Inflammatory macrophage (primary cell): ENCODE data around the gene GPR183.

Experiments used
- DNase-seq, 2 donors: peaks; one replicate each; pipeline ENCODE4 v3.0.0-alpha.2; 2020 to 2022

GPR183 gene

DNA sequence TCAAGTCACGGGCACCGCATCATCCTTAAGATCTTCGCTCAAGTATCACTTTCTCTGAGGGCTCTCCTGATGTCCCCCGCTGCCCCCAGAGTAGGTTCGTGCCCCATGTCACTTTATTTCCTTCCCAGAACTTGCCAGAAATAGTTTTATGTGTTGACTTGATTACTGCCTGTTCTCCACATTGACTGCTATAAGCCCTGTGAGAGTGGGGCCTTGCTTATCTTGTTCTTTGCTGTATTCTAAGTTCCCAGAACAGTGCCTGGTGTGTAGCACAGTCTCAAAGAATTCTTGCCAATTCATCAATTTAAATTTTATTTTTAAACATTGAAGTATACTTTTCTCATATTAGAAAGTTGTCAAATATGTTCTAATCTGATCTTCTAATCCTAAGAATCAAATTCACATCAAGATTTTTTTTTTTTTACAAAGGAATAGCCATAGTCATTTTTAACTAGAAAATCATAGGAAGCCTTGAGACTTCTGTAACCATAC, 32.1 kb upstream of the GPR183 start:
- no peak for DNase-seq

- DNase-seq, result peak in 1 of 2 donors; percentile 41
These were observed 28.4 kb upstream of the GPR183 start for GRCh38 chr13:99335603-99336002.

DNA sequence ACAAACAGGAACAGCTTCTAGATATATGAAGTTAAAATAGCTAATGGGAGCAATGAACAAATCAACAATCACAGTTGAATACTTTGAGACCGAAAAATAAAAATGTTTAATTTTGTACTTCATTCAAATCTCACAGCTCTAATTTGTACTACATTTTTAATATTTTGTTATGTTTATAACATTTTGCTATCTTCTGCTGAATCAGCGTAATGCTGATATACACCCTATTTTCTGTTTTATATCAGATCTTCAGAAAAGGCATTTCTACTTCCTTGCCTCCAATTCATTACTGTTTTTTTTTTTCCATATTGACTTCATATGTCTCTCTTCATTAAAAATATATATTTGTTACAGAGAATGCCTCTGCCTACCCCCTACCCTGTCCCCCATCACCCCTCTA, 27.9 kb upstream of the GPR183 start:
- DNase-seq, result no peak

DNA sequence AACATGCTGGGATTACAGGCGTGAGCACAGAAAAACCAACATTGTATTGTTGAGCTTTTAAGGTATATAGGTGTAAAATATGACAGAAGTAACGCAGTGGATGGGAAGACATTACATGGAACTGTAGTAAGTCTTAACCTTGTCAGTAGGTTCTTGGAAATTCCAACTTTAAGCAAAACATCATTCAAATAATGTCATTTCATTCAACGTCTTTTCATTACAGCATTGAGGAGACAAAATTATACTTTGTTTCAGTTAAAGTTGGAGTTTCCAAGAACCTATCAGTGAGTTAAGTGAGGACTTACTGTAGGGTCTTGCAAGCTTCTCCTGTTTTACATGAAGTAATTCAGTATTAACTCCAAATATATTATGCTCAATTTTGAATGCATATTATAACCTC, 27.0 kb upstream of the GPR183 start:
- DNase-seq, result no peak

DNA sequence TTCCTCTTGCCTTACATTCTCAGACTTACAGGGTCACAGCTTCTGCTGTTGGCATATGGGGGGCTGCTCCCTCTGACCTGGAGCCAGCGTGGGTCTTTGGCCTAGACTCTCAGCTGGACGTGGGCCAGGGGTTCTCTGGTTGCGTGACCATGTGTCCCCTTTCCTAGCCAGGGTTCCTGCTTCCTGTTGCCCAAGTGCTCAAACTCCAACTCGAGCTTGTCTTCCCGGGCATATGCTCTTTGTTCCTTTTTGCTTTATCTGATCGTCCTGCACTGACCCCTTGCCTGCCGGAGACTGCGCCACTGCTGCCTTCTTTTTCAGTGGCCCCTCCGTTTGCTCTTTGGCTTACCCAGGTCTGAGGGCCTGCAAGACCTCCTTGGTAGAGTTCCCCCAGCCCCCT, 25.3 kb upstream of the GPR183 start:
- no peak for DNase-seq

- DNase-seq, result no peak
These were observed 24.7 kb upstream of the GPR183 start for GRCh38 chr13:99331881-99332293.

GRCh38 chr13:99330942-99331341, 23.7 kb upstream of the GPR183 start:
- no peak for DNase-seq

- no peak for DNase-seq
These were observed 22.3 kb upstream of the GPR183 start for GRCh38 chr13:99329477-99329876.

DNA sequence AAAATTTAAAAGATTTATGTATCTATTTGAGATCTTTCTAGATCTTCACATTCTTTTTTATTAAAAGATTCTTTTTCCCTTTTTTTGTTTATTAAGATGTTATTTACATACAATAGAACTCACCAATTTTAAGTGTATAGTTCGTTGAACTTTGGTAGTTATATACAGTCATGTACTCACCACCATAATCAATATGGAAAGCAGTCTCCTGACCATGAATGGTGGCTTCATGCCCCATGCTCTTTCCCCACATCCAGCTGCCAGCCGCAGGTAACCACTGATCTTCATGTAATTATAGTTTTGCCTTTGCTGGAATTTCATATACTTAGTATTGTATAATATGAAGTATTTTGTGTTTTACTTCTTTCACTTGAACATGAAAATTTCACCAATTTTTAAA, 20.6 kb upstream of the GPR183 start:
- DNase-seq, result no peak

DNA sequence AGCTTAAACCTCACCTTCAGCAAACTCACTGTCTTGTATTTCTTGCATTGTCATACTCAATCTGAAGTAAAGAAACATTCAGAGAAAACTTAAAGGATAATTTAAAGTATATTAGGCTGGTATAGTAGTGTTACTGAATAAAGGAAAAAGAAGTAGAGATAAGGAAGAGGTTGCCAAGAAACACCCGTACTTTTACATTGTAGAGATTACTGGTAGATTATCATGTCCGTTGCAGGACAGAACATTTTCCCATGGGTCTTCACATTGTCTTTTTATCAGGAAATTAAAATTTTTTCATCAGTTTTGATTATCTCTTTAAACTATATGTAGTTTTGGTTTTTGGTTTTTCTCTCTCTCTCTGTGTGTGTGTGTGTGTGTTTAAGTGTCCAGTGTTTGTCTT, 19.9 kb upstream of the GPR183 start:
- DNase-seq, result no peak

DNA sequence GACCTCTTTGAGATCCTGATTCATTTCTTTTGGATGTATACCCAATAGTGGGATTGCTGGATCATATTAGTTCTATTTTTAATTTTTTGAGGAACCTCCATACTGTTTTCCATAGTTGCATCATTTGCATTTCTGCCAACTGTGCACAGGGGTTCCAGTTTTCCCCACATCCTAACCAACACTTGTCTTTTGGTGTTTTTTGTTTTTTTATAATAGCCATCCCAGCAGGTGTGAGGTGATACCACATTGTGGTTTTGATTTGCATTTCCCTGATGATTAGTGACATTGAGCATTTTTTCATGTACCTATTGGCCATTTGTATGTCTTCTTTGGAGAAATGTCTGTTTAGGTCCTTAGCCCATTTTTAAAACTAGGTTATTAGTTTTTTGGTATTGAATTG, 18.8 kb upstream of the GPR183 start:
- no peak for DNase-seq

DNA sequence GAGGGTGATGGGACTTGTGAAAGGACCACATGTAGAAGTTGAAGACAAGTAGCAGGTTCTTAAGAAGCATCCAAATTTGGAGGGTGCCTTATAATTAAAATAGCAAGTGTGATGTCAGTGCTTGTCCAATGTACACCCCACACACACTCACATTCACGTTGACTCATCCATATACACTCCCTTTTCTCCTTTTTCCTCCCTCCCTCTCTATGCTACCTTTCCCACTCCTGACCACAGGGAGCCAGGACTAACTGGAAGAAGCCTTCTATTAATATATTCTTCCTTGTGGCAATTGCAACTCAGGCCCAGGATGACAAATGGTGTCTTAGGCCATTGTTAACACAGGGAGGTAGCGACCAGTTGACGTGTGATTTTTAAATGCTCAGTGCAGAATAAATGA, 16.3 kb upstream of the GPR183 start:
- DNase-seq, result no peak

- peak; percentile 74 to 90 for DNase-seq
These were observed 15.3 kb upstream of the GPR183 start for GRCh38 chr13:99322297-99323103.

DNA sequence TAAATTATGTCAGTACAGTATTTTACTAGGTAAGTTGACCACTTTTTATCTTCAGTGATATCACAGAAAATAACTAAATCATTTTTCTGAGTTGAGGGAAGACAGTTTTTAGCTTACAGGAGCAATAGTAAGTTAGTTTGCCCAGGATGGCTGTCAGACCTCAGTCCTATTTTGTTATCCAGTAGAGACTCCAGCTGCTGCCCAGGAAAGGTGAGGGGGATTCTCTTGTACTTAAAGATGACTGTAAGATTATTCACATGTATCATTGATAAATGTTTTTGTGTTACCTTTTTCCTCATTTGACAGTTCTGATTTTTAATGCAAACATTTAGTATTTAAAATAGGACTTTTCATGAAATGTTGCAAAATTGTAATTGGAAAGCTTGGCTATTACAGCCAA, 14.5 kb upstream of the GPR183 start:
- no peak for DNase-seq

DNA sequence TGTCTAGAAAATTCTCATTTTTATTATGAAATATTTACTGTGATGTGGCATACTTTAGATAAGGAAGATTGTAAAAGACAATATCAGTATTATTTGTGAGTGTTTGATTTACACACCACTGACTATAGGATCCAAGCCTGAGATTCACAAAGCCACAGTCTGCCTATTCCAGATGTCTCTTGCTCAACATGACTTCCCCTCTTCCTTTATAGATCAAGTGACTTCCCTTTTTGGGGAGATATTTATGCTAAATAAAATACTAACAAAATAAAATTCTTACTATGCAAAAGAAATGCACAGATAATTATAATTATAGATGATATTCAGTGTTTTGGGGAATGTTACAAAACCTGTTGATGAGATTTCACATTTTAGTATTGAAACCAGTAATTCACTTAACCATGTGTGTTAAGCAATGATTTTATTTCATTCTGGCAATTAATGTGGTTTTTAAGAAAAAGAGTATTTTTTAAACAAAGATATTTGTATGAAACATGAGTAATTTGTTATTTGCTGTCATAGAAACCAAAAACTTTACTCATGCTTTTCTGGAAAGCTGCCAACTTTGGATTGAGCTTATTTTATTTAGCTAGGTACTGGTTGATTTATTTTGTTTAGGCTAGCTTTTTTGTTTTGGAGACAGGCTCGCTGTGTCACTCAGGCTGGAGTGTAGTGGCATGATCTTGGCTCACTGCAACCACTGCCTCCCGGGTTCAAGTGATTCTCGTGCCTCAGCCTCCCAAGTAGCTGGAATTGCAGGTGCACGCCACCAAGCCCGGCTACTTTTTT, 13.7 kb upstream of the GPR183 start:
- DNase-seq, result peak; percentile 80 to 83

DNA sequence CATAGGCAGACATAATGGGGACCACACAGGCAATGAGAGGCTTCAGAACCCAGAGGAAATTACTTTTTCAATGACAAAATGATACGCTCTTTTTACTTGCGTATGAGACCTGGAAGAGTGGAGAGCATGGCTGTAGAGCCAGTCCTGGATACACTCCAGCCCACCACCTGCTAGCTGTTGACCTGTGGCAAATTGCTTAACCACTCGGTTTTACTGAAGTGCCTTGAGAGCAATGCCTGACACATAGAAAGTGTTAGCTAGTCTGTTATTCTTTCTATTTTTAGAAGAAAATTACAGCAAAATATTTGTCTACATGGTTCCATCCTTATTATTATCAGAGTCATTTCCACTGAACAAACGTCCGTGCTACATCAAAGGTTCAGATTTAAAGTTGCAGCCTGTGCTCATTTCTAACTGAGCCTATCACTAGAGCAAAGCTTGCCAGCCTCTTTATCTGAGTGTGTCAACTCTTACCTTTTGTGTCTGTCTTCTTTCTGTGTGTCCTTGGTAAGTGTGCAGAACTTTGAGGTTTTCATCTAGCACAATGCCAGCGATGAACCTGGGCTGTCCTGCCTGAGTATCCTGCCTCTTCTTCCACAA, 9.6 kb upstream of the GPR183 start:
- DNase-seq, result no peak

DNA sequence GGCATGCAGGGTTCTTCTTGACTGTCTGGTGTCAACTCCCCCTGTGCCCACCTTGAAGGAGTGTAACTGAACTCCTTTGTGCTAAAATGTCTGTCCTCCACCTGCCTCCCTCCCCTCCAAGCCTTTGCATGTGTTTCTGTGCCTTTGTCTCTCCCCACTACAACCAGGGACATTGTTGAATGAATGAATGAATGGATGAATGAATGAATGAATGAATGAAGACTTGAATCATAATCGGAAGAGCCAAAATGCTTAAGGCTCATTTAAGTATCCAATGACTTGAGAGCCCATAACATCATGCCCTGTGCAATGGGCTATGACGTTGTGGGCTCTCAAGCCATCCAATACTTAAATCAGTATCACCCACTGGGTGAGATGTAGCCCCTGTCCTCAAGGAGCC, 9.0 kb upstream of the GPR183 start:
- no peak for DNase-seq

DNA sequence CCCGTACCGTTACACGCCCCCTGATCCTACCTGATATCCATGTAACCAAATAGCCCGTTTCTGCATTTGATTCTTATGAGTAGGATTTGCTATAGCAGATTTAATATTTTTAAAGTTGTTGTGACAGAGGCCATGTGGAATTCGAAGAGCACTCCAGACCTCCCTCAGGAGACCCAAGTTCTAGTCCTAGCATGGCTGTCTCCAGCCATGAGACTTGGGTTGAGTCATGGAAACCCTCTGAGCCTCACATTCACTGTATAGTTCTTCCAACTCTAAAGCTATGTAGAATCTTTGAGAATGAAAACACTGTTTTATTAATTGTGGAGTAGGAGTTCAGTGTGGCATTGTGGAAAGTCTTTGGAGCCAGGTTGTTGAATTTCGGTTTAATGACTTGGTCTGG, 8.0 kb upstream of the GPR183 start:
- no peak for DNase-seq

DNA sequence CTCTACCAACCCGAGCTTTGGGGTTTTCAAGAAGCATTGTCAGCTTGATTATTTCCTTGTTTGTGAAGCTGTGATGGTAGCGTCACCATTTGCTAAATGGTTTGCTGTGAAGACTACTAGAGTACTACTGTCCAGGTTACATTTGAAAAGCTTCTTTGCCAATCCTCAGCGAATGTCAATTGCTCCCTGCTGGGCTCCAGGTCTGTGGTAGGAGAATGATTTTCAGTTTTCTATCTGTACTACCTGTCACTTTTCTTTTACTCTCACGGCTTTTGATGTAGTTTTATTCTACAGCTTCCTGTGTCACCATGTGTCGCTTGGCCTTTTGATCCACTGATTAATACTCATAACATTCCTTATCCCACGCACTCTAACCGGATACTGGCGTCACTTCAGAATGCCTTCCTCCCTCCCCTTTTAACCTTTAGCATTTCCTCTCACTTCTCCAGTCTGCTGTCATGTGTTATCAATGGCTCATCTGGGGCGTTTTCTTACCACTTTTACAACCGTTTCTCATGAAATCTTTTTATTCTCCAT, 7.5 kb upstream of the GPR183 start:
- peak in 1 of 2 donors; percentile 47 for DNase-seq

DNA sequence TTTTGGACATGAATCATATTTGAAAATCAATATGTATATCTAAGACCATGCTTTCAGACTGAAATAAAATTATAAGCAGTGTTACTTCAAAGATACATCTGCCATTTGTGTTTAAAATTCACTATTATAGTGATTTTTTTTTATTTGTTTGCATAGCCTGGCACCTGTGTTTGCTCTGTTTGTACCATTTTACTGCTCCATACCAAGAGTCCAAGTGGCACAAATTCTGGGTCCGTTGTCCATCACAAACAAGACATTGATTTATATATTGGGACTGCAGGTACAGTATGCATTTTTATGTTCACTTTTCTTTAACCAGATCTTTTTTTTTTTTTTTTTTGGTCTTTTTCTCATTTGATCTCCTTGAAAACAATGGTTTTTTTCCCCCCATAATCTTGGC, 6.7 kb upstream of the GPR183 start:
- no peak for DNase-seq

GRCh38 chr13:99313501-99313900, 6.3 kb upstream of the GPR183 start:
- no peak for DNase-seq

DNA sequence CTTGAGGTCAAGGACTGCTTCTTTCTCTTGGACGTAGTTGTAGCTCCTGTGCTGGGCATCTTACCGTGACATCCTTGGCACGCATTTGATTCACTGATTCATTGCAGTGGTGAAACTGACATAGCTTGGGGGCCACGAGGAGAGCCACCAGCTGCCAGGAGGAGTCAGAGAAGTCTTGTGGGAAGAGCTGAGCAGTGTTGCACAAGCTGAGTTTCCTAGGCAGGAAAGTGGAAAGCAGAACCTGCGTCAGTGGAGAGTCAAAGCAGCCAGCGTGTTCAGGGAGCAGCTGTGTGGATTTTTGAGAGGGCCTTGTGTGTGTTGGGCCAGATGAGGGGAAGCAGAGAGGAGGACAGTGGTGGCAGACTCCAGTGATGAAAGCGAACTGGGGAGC, 5.3 kb upstream of the GPR183 start:
- DNase-seq, result peak; percentile 97 to 98

DNA sequence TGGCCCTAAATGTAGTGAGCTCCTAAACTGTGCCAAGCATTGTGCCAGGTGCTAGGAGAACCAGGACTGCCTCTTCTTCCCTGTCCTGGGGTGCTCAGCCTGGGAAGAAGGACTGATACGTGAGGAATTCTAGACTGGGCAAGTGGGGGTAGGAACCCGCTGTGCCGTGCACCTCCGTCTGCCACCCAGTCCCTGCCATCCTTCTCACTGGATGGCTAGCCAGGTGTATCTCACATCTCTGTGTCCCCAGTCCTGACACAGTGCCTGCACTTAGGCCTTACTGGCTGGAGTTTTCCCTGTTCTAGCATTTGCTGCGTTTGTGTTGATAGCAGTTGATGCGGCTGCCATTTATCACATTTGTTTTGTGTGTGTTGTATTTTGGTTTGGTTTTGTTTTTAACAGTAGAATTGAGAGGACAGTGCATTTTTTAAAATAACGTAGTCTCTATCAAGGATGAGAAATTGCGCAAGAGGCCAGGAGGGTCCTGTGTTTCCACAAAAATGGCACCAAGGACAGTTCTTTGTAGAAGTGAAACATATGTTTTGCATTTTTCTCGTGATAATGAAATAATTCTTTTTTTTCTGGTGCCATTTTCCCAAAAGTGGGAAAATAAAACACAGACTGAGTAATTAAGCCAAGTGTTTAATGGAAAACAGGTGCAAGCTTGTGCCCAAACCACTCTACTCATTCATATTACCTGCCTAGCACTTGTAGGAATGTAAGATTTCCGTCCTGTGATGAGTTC, 4.7 kb upstream of the GPR183 start:
- no peak for DNase-seq
